Body of pancreas (tissue), 4 donors: ENCODE results near the gene SYNE1. TPM values are rescaled to one million over a fixed set of nuclear protein-coding genes. Genes with fewer than 3 reads are reported as not detected.

Source experiments
- ATAC-seq: fragments of 150-250 bp; one replicate; pipeline ENCODE4 v1.9.1; 2016
- DNase-seq, 4 donors: peaks; one replicate each; pipeline ENCODE4 v3.0.0-alpha.2; 2019
- H3K27ac ChIP-seq, 4 donors: fragments of 200-600 bp; sonication (generic); 1 replicate in 3 of 4; 2 replicates in 1 of 4; pipeline versions ENCODE4 v1.5.1 to v1.6.1; 2016 to 2019; ENCODE audit warnings: mild to moderate bottlenecking in 1 of 4, mixed read lengths in 1 of 4, moderate library complexity in 1 of 4
- H3K27me3 ChIP-seq, 2 donors: fragments of 200-600 bp; sonication (generic); one replicate each; pipeline ENCODE4 v1.6.0; 2016; ENCODE audit warnings: mild to moderate bottlenecking in 1 of 2
- H3K36me3 ChIP-seq, 2 donors: fragments of 200-600 bp; sonication (generic); replicated peaks in 1 of 2; 2 replicates each; pipeline ENCODE4 v1.5.1; 2016; ENCODE audit warnings: low read depth in 2 of 2; ENCODE audit not compliant: insufficient read depth in 1 of 2
- H3K4me1 ChIP-seq: fragments of 200-600 bp; sonication (generic); one replicate; pipeline ENCODE4 v1.6.0; 2016
- H3K4me3 ChIP-seq, 2 donors: fragments of 200-600 bp; sonication (generic); 1 replicate in 1 of 2; 2 replicates in 1 of 2; pipeline ENCODE4 v1.5.1; 2016 to 2019
- H3K9me3 ChIP-seq, 3 donors: fragments of 200-600 bp; sonication (generic); 1 replicate in 2 of 3; 2 replicates in 1 of 3; pipeline ENCODE4 v1.5.1; 2016
- CTCF ChIP-seq, 7 experiments: fragments of 450-650 bp in 4 of 7; fragments of 200-600 bp in 3 of 7; sonication (generic) in 3 of 7; IDR thresholded peaks; one replicate each; pipeline ENCODE4 v1.5.1; 2016 to 2019; ENCODE audit warnings: antibody characterized with exemption in 7 of 7
- POLR2A ChIP-seq, 3 donors: fragments of 450-650 bp; IDR thresholded peaks; one replicate each; pipeline ENCODE4 v1.6.1; 2016; ENCODE audit warnings: antibody characterized with exemption in 3 of 3, mild to moderate bottlenecking in 2 of 3
- WGBS, 2 donors: methylation state at CpG; one replicate each; pipeline ENCODE4 v1.1.5; 2017; 5-methylcytosine and 5-hydroxymethylcytosine counted together
- intact Hi-C: fragments of 100-400 bp; cut with DNase I; formaldehyde crosslinking; loops from one replicate; pipeline ENCODE4 v1.15.1; 2023
- total RNA-seq, 2 donors: library from RNA; depleted of rRNA; stranded (reverse); fragments of >200 nt; gene quantifications; one replicate each; pipeline ENCODE4 v1.1.0, GENCODE V29; 2016

SYNE1 gene
- total RNA-seq, 2 donors from 2014 or later, result 109 to 123 TPM

- no peaks in the 10 kb centered on the region for H3K36me3 ChIP-seq
- DNase-seq, result no peak
- no peak overlapping the region for H3K4me3 ChIP-seq
- no peak overlapping the region for H3K27ac ChIP-seq
- ATAC-seq, result no peak
- intact Hi-C loops, result no loop called here
- 53 to 60% methylated on average over 1 of the region's 1 CpG for WGBS, 2 donors
- H3K9me3 ChIP-seq, result no peaks in the 10 kb centered on the region
- no peaks in the 10 kb centered on the region for H3K4me1 ChIP-seq
- TF ChIP-seq CTCF (IDR thresholded peaks at IDR 0.05) (no peak), POLR2A (IDR thresholded peaks at IDR 0.05) (no peak)
- no peaks in the 10 kb centered on the region for H3K27me3 ChIP-seq
Observed at GRCh38 chr6:152605342-152605741, 31.8 kb downstream of the SYNE1 start.

GRCh38 chr6:152603911-152604310 lies 33.3 kb downstream of the SYNE1 start:
- no peaks in the 10 kb centered on the region for H3K36me3 ChIP-seq
- ATAC-seq (no peak), DNase-seq (no peak)
- no peaks in the 10 kb centered on the region for H3K9me3 ChIP-seq
- TF ChIP-seq CTCF (IDR thresholded peaks at IDR 0.05) (no peak), POLR2A (IDR thresholded peaks at IDR 0.05) (no peak)
- no peaks in the 10 kb centered on the region for H3K27me3 ChIP-seq
- no peak overlapping the region for H3K4me3 ChIP-seq
- intact Hi-C loops, result no loop called here
- H3K4me1 ChIP-seq, result no peaks in the 10 kb centered on the region
- H3K27ac ChIP-seq, result no peak overlapping the region

GRCh38 chr6:152600022-152600421 lies 37.1 kb downstream of the SYNE1 start:
- ATAC-seq (no peak), DNase-seq (no peak)
- H3K9me3 ChIP-seq, result no peaks in the 10 kb centered on the region
- 58 to 66% methylated on average over 5 of the region's 5 CpGs for WGBS, 2 donors
- no peaks in the 10 kb centered on the region for H3K27me3 ChIP-seq
- no peak overlapping the region for H3K27ac ChIP-seq
- TF ChIP-seq POLR2A (IDR thresholded peaks at IDR 0.05), result no peak
- TF ChIP-seq CTCF (IDR thresholded peaks at IDR 0.05), result no peak
- no peaks in the 10 kb centered on the region for H3K4me1 ChIP-seq
- no peaks in the 10 kb centered on the region for H3K36me3 ChIP-seq
- no peak overlapping the region for H3K4me3 ChIP-seq
- intact Hi-C loops, result no loop called here

- TF ChIP-seq POLR2A (IDR thresholded peaks at IDR 0.05) (no peak), CTCF (IDR thresholded peaks at IDR 0.05) (no peak)
- DNase-seq, result no peak
Observed at GRCh38 chr6:152598901-152599537, 38.1 kb downstream of the SYNE1 start.

GRCh38 chr6:152598421-152598820 lies 38.7 kb downstream of the SYNE1 start:
- no peak overlapping the region for H3K27ac ChIP-seq
- H3K36me3 ChIP-seq, result no peaks in the 10 kb centered on the region
- H3K9me3 ChIP-seq, result no peaks in the 10 kb centered on the region
- TF ChIP-seq POLR2A (IDR thresholded peaks at IDR 0.05), result no peak
- TF ChIP-seq CTCF (IDR thresholded peaks at IDR 0.05), result no peak
- intact Hi-C loops, result no loop called here
- DNase-seq (no peak), ATAC-seq (no peak)
- no peaks in the 10 kb centered on the region for H3K27me3 ChIP-seq
- no peak overlapping the region for H3K4me3 ChIP-seq
- no peaks in the 10 kb centered on the region for H3K4me1 ChIP-seq

More at GRCh38 chr6:152598901-152599537, 38.1 kb downstream of the SYNE1 start:
- Histone ChIP-seq H3K4me1 (no peaks in the 10 kb centered on the region), H3K36me3 (no peaks in the 10 kb centered on the region), H3K27ac (no peak overlapping the region), H3K27me3 (no peaks in the 10 kb centered on the region), H3K4me3 (no peak overlapping the region), H3K9me3 (no peaks in the 10 kb centered on the region)
- WGBS, 2 donors, result 47 to 53% methylated on average over 4 of the region's 4 CpGs
- ATAC-seq, result no peak
- intact Hi-C loops, result no loop called here
